ENCODE results near the gene DCTN1. TPM values are rescaled to one million over a fixed set of nuclear protein-coding genes. Genes with fewer than 3 reads are reported as not detected.

DCTN1 gene
- total RNA-seq, 3 donors from 2014 or later: 114 to 159 (median 116) TPM

DNA sequence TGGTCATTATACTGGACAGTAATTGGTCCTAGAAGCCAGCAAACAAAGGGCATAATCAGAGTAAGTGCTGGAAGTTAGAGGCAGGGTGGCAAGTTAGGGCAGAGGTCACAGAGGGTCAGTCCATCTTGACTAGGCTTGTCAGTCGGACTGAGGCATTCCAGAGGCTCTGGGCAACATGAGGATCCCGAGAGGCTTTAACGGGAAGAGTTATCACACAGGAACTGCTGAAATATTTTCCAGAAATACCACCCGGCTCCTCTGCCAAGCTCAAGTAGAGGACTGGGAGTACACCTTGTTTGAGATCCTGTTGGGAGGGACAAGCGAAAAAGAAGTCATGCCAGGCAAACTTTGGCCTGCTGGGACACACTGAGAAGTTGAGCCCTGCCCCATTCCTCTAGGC, 27.6 kb upstream of the DCTN1 start:
- H3K4me3 ChIP-seq: no peak overlapping the region
- TF ChIP-seq, protein P1, sequence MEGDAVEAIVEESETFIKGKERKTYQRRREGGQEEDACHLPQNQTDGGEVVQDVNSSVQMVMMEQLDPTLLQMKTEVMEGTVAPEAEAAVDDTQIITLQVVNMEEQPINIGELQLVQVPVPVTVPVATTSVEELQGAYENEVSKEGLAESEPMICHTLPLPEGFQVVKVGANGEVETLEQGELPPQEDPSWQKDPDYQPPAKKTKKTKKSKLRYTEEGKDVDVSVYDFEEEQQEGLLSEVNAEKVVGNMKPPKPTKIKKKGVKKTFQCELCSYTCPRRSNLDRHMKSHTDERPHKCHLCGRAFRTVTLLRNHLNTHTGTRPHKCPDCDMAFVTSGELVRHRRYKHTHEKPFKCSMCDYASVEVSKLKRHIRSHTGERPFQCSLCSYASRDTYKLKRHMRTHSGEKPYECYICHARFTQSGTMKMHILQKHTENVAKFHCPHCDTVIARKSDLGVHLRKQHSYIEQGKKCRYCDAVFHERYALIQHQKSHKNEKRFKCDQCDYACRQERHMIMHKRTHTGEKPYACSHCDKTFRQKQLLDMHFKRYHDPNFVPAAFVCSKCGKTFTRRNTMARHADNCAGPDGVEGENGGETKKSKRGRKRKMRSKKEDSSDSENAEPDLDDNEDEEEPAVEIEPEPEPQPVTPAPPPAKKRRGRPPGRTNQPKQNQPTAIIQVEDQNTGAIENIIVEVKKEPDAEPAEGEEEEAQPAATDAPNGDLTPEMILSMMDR (IDR thresholded peaks at IDR 0.05): no peak
- no peaks in the 10 kb centered on the region for H3K4me1 ChIP-seq (ENCODE audit: low read depth)
- intact Hi-C loops (cut with DNase I, micrococcal nuclease): no loop called here
- H3K9me3 ChIP-seq: no peaks in the 10 kb centered on the region
- H3K36me3 ChIP-seq (ENCODE audit: low read depth): no peaks in the 10 kb centered on the region
- DNase-seq (no peak), ATAC-seq (no peak)

DNA sequence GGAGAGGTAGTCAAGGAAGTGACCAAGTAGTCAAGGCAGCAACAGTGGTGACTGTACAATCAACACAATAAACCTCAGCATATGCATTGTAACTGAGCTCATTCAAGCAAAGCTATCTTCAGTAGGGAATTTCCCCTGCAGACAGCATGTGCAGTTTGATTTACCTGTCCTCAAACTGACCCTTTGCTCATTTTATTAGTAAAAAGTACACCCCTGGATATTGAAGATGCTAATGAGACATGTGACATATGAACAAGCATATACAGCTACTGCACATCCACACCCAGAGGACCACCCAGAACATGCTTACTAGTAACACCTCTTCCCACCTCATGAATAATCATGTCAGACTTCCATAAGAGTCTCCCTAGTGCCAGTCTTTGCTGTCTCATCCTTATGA, 25.9 kb upstream of the DCTN1 start:
- intact Hi-C loops (cut with DNase I, micrococcal nuclease): no loop called here
- Histone ChIP-seq H3K36me3 (ENCODE audit: low read depth) (no peaks in the 10 kb centered on the region), H3K4me3 (no peak overlapping the region), H3K4me1 (ENCODE audit: low read depth) (no peaks in the 10 kb centered on the region), H3K9me3 (no peaks in the 10 kb centered on the region)
- ATAC-seq (peak; percentile 82), DNase-seq (no peak)
- TF ChIP-seq, protein P1 (IDR thresholded peaks at IDR 0.05): no peak

DNA sequence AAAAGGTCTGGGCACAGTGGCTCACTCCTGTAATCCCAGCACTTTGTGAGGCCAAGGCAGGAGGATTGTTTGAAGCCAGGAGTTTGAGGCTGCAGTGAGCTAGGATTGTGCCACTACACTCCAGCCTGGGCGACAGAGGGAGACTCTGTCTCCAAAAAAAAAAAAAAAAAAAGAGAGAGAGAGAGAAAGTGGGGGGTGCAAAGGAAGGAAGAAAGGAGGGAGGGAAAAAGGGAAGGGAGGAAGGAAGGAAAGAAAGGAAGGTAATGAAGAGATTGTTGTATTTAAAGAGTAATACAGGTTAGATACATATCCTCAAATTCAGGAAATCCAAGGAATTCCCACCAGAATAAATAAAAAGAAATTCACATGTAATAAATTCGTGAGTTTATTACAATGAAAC, 21.8 kb upstream of the DCTN1 start:
- no peaks in the 10 kb centered on the region for H3K9me3 ChIP-seq
- H3K4me1 ChIP-seq (ENCODE audit: low read depth): no peaks in the 10 kb centered on the region
- H3K4me3 ChIP-seq: no peak overlapping the region
- no peak for DNase-seq
- TF ChIP-seq, protein P1 (IDR thresholded peaks at IDR 0.05): no peak
- H3K36me3 ChIP-seq (ENCODE audit: low read depth): no peaks in the 10 kb centered on the region
- intact Hi-C loops (cut with DNase I, micrococcal nuclease): no loop called here
- no peak for ATAC-seq

DNA sequence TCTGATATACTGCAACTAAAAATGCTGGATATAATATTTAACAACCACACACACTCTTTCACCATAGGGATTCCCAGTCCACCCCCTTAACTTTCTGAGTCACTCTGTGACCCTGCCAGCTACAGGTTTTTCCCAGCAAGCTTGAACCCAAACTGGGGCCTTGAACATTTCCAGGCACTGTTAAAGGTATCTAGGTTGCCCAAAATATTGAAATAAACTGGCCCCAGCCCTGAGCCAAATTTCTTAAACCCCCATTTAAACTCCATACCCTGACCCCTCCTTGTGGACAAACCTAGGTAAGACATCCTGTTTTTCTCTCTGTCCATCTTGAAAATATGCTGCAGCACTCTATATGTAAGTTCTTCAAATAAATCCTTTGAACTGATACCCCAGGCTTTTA, 19.7 kb upstream of the DCTN1 start:
- TF ChIP-seq, protein P1 (IDR thresholded peaks at IDR 0.05): peak; percentile 26
- intact Hi-C loops (cut with DNase I, micrococcal nuclease): loop anchor here in 1 of 2 donors (10.0 kb wide), 1 partner anchor 65 kb away; no protein-coding TSS in a partner anchor
- no peak overlapping the region for H3K4me3 ChIP-seq
- H3K36me3 ChIP-seq (ENCODE audit: low read depth): no peaks in the 10 kb centered on the region
- H3K9me3 ChIP-seq: no peaks in the 10 kb centered on the region
- H3K4me1 ChIP-seq (ENCODE audit: low read depth): no peaks in the 10 kb centered on the region
- ATAC-seq (peak; percentile 61), DNase-seq (no peak)

DNA sequence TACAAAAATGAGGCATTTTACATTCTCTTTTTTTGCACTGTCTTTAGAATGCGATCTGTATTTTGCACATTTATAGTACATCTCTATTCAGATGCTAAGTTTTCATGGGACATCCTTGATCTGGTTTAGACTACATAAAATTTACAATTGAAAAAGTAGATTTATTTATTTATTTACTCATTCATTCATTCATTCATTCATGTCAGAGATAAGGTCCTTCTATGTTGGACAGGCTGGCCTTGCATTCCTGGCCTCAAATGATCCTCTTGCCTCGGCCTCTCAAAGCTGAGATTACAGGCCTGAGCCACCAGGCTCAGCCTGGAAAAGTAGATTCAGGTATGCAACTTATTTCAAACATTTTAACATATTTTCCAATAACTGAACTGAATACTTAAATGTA, 16.0 kb upstream of the DCTN1 start:
- Histone ChIP-seq H3K36me3 (ENCODE audit: low read depth) (no peaks in the 10 kb centered on the region), H3K4me1 (ENCODE audit: low read depth) (no peaks in the 10 kb centered on the region), H3K9me3 (no peaks in the 10 kb centered on the region), H3K4me3 (no peak overlapping the region)
- TF ChIP-seq, protein P1 (IDR thresholded peaks at IDR 0.05): no peak
- ATAC-seq (no peak), DNase-seq (no peak)
- intact Hi-C loops (cut with DNase I, micrococcal nuclease): loop anchor here in 1 of 2 donors (10.0 kb wide), 1 partner anchor 61 kb away; no protein-coding TSS in a partner anchor

DNA sequence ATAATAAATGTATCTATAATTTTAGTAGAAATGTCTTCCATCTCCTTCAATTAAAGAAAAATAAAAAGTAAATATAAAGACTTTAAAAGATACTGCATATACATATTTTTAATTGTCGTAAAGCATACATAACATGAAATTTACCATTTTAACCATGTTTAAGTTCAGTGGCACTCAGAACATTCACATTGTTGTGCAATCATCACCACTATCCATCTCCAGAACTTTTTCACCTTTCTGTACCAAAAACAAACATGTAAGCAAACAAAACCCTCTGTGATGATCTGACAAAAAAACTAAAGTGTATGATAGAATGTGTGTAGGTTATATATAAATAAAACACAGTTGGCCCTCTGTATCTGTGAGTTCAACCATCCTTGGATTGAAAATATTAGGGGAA, 13.4 kb upstream of the DCTN1 start:
- Histone ChIP-seq H3K4me3 (no peak overlapping the region), H3K36me3 (ENCODE audit: low read depth) (no peaks in the 10 kb centered on the region), H3K4me1 (ENCODE audit: low read depth) (peaks cover 10% of the 10 kb centered on the region), H3K9me3 (no peaks in the 10 kb centered on the region)
- TF ChIP-seq, protein P1 (IDR thresholded peaks at IDR 0.05): no peak
- intact Hi-C loops (cut with DNase I, micrococcal nuclease): loop anchor here in 1 of 2 donors (10.0 kb wide), 1 partner anchor 59 kb away; no protein-coding TSS in a partner anchor
- DNase-seq (no peak), ATAC-seq (no peak)

All from mucosa of descending colon (tissue), 3 donors.